ENCODE measurements around the gene CEP55. TPM values are rescaled to one million over a fixed set of nuclear protein-coding genes. Genes with fewer than 3 reads are reported as not detected.

The CEP55 gene
- total RNA-seq, 1 experiment from 2014 or later: 62.6 TPM

DNA sequence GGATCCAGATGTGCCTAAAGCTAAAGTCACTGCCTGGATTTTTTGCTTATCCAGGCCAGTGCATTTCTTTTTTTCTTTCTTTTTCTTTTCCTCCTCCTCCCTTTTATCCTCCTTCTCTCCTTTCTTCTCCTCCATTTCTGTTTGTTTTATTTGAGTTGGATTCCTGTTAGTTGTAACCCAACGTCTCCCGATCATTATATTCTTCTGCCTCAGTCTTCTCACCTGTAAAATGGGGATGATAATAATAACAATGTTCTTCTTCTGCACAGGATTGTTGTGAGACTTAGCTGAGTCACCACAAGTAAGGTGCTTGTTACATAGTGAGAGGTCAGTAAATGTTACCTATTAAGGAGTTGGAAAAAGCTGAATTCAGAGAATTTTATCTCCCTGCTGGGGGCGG, 56.4 kb downstream of the CEP55 start:
- DNase-seq (no peak), ATAC-seq (no peak)
- Histone ChIP-seq H3K27ac (ENCODE audit: low read length) (no peak overlapping the region), H3K4me2 (ENCODE audit: low read length) (no peak overlapping the region), H3K4me1 (ENCODE audit: insufficient read depth, low read length) (peaks cover 13% of the 10 kb centered on the region), H2AFZ (ENCODE audit: low read length) (no peak overlapping the region), H3F3A (ENCODE audit: low read length, unreplicated experiment) (peaks cover 7% of the 10 kb centered on the region), H3K27me3 (ENCODE audit: low read length) (no peaks in the 10 kb centered on the region), H3K9me2 (replicated peaks; ENCODE audit: low read length) (no peaks in the 10 kb centered on the region), H3K79me2 (ENCODE audit: low read length) (no peaks in the 10 kb centered on the region), H3K9ac (ENCODE audit: low read length) (no peak overlapping the region), H3K9me3 (ENCODE audit: low read length) (no peaks in the 10 kb centered on the region), H3K4me3 (ENCODE audit: low read length) (no peak overlapping the region), H3K36me3 (ENCODE audit: low read depth, low read length) (no peaks in the 10 kb centered on the region), H4K20me1 (ENCODE audit: low read length) (no peaks in the 10 kb centered on the region)
- ChIA-PET POLR2A (ENCODE audit: unreplicated experiment) (no interaction called here), CTCF (no interaction called here)
- intact Hi-C loops (cut with micrococcal nuclease): no loop called here
- BruUV-seq (replicated peaks): no TSS peak
- TF ChIP-seq, protein P1, sequence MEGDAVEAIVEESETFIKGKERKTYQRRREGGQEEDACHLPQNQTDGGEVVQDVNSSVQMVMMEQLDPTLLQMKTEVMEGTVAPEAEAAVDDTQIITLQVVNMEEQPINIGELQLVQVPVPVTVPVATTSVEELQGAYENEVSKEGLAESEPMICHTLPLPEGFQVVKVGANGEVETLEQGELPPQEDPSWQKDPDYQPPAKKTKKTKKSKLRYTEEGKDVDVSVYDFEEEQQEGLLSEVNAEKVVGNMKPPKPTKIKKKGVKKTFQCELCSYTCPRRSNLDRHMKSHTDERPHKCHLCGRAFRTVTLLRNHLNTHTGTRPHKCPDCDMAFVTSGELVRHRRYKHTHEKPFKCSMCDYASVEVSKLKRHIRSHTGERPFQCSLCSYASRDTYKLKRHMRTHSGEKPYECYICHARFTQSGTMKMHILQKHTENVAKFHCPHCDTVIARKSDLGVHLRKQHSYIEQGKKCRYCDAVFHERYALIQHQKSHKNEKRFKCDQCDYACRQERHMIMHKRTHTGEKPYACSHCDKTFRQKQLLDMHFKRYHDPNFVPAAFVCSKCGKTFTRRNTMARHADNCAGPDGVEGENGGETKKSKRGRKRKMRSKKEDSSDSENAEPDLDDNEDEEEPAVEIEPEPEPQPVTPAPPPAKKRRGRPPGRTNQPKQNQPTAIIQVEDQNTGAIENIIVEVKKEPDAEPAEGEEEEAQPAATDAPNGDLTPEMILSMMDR (conservative IDR thresholded peaks at IDR 0.05; ENCODE audit: low read depth, low read length): no peak
- no peak for TF ChIP-seq EZH2phosphoT487 (IDR thresholded peaks at IDR 0.05; ENCODE audit: borderline replicate concordance, low read length)
- no peak for TF ChIP-seq EZH2 (IDR thresholded peaks at IDR 0.05; ENCODE audit: low read length, unreplicated experiment)

DNA sequence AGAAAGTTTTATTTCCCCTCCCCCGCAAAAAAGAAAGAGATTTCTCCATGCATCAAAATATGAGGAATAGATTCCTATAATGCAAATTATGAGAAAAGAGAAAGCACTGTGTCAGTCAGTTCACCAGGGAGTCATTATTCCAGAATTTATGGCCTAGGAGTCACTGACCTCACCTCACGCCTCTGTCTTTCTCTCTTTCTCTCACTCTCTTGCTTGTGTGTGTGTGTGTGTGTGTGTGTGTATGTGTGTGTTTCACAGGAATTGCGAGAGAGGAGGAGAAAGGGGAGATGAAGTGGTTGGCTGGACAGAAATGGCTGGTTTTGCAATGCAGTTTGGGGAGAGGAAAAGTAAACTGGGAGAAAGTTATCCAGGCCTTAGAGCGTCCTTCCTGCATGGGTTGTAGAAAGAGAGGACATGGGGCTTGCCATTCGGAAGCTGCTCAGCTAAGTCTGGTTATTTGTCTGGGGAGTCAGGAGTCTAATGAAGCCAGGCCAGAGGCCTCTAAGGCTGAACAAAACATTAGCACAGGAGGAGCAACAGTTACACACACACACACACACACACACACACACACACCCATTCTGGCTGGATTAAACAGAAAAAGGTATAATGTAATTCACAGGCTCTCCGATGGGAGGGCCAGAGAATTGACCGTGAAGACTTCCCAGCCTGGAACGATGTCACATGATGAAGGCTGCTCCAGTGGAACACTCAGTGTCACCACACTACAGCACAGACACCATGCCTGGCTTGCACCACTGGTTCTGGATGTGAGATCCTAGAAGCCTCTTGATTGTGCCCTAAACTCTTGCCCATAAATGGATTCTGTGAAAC, 57.3 kb downstream of the CEP55 start:
- DNase-seq: no peak
- Histone ChIP-seq H3K9me3 (ENCODE audit: low read length) (no peaks in the 10 kb centered on the region), H3K4me3 (ENCODE audit: low read length) (no peak overlapping the region), H2AFZ (ENCODE audit: low read length) (no peak overlapping the region), H3K27ac (ENCODE audit: low read length) (no peak overlapping the region), H3F3A (ENCODE audit: low read length, unreplicated experiment) (no peaks in the 10 kb centered on the region), H3K79me2 (ENCODE audit: low read length) (no peaks in the 10 kb centered on the region), H3K4me1 (ENCODE audit: insufficient read depth, low read length) (peaks cover 5% of the 10 kb centered on the region), H3K9ac (ENCODE audit: low read length) (no peak overlapping the region), H3K27me3 (ENCODE audit: low read length) (no peaks in the 10 kb centered on the region), H3K36me3 (ENCODE audit: low read depth, low read length) (no peaks in the 10 kb centered on the region), H4K20me1 (ENCODE audit: low read length) (no peaks in the 10 kb centered on the region), H3K9me2 (replicated peaks; ENCODE audit: low read length) (no peaks in the 10 kb centered on the region), H3K4me2 (ENCODE audit: low read length) (no peak overlapping the region)
- CTCF ChIA-PET: interaction anchor here (1.3 kb wide), 1 partner anchor 127 kb away, joined by 21 read pairs; no protein-coding TSS in a partner anchor
- BruUV-seq (replicated peaks): no TSS peak
- POLR2A ChIA-PET (ENCODE audit: unreplicated experiment): no interaction called here
- intact Hi-C loops (cut with micrococcal nuclease): no loop called here
- TF ChIP-seq, protein P1 (conservative IDR thresholded peaks at IDR 0.05; ENCODE audit: low read depth, low read length): no peak
- TF ChIP-seq EZH2 (IDR thresholded peaks at IDR 0.05; ENCODE audit: low read length, unreplicated experiment) (no peak), EZH2phosphoT487 (IDR thresholded peaks at IDR 0.05; ENCODE audit: borderline replicate concordance, low read length) (no peak)
- no peak for ATAC-seq

DNA sequence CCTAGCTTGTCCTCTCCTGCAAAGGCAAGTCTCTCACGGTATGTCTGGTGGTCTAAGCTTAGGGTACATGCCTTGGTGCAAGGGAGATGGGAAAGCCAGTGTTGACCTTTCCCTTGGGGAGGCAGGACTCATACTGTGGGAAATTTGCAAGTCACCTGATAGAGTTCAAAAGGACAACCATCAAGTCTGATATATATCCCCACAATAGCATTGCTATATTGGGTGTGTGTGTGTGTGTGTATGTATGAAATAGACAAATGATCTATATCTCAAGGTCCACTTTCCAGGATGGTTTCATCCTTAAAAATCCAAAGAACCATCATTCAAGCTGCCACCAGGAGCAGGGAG, 57.9 kb downstream of the CEP55 start:
- Histone ChIP-seq H3K27ac (ENCODE audit: low read length) (no peak overlapping the region), H3K9me3 (ENCODE audit: low read length) (no peaks in the 10 kb centered on the region), H3K4me3 (ENCODE audit: low read length) (no peak overlapping the region), H4K20me1 (ENCODE audit: low read length) (no peaks in the 10 kb centered on the region), H3K79me2 (ENCODE audit: low read length) (no peaks in the 10 kb centered on the region), H3K36me3 (ENCODE audit: low read depth, low read length) (no peaks in the 10 kb centered on the region), H3K4me1 (ENCODE audit: insufficient read depth, low read length) (peaks cover 5% of the 10 kb centered on the region), H3K9me2 (replicated peaks; ENCODE audit: low read length) (no peaks in the 10 kb centered on the region), H3K9ac (ENCODE audit: low read length) (no peak overlapping the region), H3K27me3 (ENCODE audit: low read length) (no peaks in the 10 kb centered on the region), H2AFZ (ENCODE audit: low read length) (no peak overlapping the region), H3K4me2 (ENCODE audit: low read length) (no peak overlapping the region), H3F3A (ENCODE audit: low read length, unreplicated experiment) (no peaks in the 10 kb centered on the region)
- CTCF ChIA-PET: interaction anchor here (1.0 to 1.3 kb wide), 2 partner anchors 124 to 126 kb away, joined by 4 to 21 read pairs; no protein-coding TSS in a partner anchor
- intact Hi-C loops (cut with micrococcal nuclease): no loop called here
- no TSS peak for BruUV-seq (replicated peaks)
- TF ChIP-seq, protein P1 (conservative IDR thresholded peaks at IDR 0.05; ENCODE audit: low read depth, low read length): no peak
- no peak for TF ChIP-seq EZH2 (IDR thresholded peaks at IDR 0.05; ENCODE audit: low read length, unreplicated experiment)
- no peak for TF ChIP-seq EZH2phosphoT487 (IDR thresholded peaks at IDR 0.05; ENCODE audit: borderline replicate concordance, low read length)
- DNase-seq (no peak), ATAC-seq (no peak)
- POLR2A ChIA-PET (ENCODE audit: unreplicated experiment): interaction anchor here (0.6 kb wide), 1 partner anchor 125 kb away, joined by 8 read pairs; no protein-coding TSS in a partner anchor
